ENCODE data around the gene LIAS. TPM values are rescaled to one million over a fixed set of nuclear protein-coding genes. Genes with fewer than 3 reads are reported as not detected.

LIAS gene
- polyA plus RNA-seq, 1 donor from 2014 or later = 24.6 TPM

DNA sequence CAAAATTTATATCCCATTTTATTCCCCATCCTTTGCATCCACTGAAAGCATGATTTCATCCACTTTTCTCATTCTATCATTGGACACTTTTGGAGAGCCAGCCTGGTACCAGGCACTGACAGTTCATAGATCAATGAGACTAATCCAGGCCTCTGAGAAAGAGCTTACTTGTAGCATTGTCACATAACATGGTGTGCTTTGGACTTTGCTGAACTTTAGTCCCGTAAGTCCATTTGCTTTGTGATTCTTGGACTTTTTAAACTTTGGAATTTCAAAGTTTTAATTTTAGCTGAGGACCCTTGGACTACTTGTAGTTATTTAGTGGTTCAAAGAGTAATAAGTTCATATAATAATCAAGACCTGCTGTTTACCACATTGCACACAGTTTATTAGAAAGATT, 11.5 kb downstream of the LIAS start:
- H3K79me2 ChIP-seq (replicated peaks; ENCODE audit: insufficient read depth, low read length) = no peaks in the 10 kb centered on the region
- H3K9me3 ChIP-seq (ENCODE audit: low read length) = no peaks in the 10 kb centered on the region
- H3K36me3 ChIP-seq (ENCODE audit: insufficient read depth, low read length) = no peaks in the 10 kb centered on the region
- no peak overlapping the region for H3K4me3 ChIP-seq (ENCODE audit: low read length)
- no peaks in the 10 kb centered on the region for H3K27me3 ChIP-seq (ENCODE audit: insufficient read depth, low read depth, low read length)
- H3K4me2 ChIP-seq (ENCODE audit: low read length) = no peak overlapping the region
- TF ChIP-seq REST (IDR thresholded peaks at IDR 0.05; ENCODE audit: borderline replicate concordance) = no peak
- no peak for TF ChIP-seq MXI1 (conservative IDR thresholded peaks at IDR 0.05; ENCODE audit: poor library complexity, severe bottlenecking)
- TF ChIP-seq CTCF (IDR thresholded peaks at IDR 0.05; ENCODE audit: poor library complexity, severe bottlenecking) = no peak
- no peak for TF ChIP-seq EP300 (conservative IDR thresholded peaks at IDR 0.05; ENCODE audit: poor library complexity, severe bottlenecking)
- TF ChIP-seq TAF1 (IDR thresholded peaks at IDR 0.05; ENCODE audit: low read depth) = no peak
- TF ChIP-seq SMC3 (conservative IDR thresholded peaks at IDR 0.05; ENCODE audit: poor library complexity) = no peak
- TF ChIP-seq POLR2AphosphoS5 (IDR thresholded peaks at IDR 0.05) = no peak
- no peak for TF ChIP-seq RAD21 (conservative IDR thresholded peaks at IDR 0.05)
- TF ChIP-seq EZH2 (IDR thresholded peaks at IDR 0.05; ENCODE audit: borderline replicate concordance, insufficient read depth, low read length, poor library complexity, severe bottlenecking) = no peak
- no peaks in the 10 kb centered on the region for H3K9me2 ChIP-seq (ENCODE audit: insufficient read depth, low read length)
- no peaks in the 10 kb centered on the region for H3F3A ChIP-seq (ENCODE audit: insufficient read depth, low read length, poor library complexity, severe bottlenecking)
- no peak overlapping the region for H3K9ac ChIP-seq (ENCODE audit: low read length)
- no peak overlapping the region for H2AFZ ChIP-seq (ENCODE audit: low read depth, low read length)
- H4K20me1 ChIP-seq (ENCODE audit: insufficient read depth) = no peaks in the 10 kb centered on the region
- no peak overlapping the region for H3K27ac ChIP-seq (ENCODE audit: low read length)

DNA sequence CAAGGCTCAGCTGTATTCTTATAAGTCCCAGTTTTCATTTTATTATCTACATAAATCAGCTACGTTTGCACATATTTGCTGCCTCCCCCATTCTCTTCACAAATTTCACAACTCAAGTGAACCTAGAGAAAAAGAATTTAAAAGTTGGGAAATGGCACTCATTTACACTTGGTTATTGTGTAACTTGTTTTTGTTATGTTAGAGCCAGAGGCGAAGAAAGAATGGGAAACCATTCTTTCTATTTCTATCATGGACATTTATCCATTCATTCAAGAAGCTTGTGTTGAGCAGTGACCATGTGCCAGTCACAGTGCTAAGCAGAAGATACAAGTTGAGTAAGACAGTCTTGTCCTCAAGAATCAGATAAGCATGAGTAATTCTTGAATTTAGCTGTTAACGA, 13.5 kb downstream of the LIAS start:
- Histone ChIP-seq H3K4me2 (ENCODE audit: low read length) (no peak overlapping the region), H3K27me3 (ENCODE audit: insufficient read depth, low read depth, low read length) (no peaks in the 10 kb centered on the region), H3K27ac (ENCODE audit: low read length) (no peak overlapping the region), H3K9me3 (ENCODE audit: low read length) (no peaks in the 10 kb centered on the region), H2AFZ (ENCODE audit: low read depth, low read length) (no peak overlapping the region), H3K9me2 (ENCODE audit: insufficient read depth, low read length) (no peaks in the 10 kb centered on the region), H3K36me3 (ENCODE audit: insufficient read depth, low read length) (no peaks in the 10 kb centered on the region), H3K79me2 (replicated peaks; ENCODE audit: insufficient read depth, low read length) (no peaks in the 10 kb centered on the region), H3K9ac (ENCODE audit: low read length) (no peak overlapping the region), H4K20me1 (ENCODE audit: insufficient read depth) (no peaks in the 10 kb centered on the region), H3K4me3 (ENCODE audit: low read length) (no peak overlapping the region), H3F3A (ENCODE audit: insufficient read depth, low read length, poor library complexity, severe bottlenecking) (no peaks in the 10 kb centered on the region)
- no peak for TF ChIP-seq REST (IDR thresholded peaks at IDR 0.05; ENCODE audit: borderline replicate concordance)
- TF ChIP-seq RAD21 (conservative IDR thresholded peaks at IDR 0.05) = no peak
- TF ChIP-seq SMC3 (conservative IDR thresholded peaks at IDR 0.05; ENCODE audit: poor library complexity) = no peak
- TF ChIP-seq EP300 (conservative IDR thresholded peaks at IDR 0.05; ENCODE audit: poor library complexity, severe bottlenecking) = no peak
- TF ChIP-seq POLR2AphosphoS5 (IDR thresholded peaks at IDR 0.05) = no peak
- TF ChIP-seq CTCF (IDR thresholded peaks at IDR 0.05; ENCODE audit: poor library complexity, severe bottlenecking) = no peak
- TF ChIP-seq MXI1 (conservative IDR thresholded peaks at IDR 0.05; ENCODE audit: poor library complexity, severe bottlenecking) = no peak
- TF ChIP-seq EZH2 (IDR thresholded peaks at IDR 0.05; ENCODE audit: borderline replicate concordance, insufficient read depth, low read length, poor library complexity, severe bottlenecking) = no peak
- no peak for TF ChIP-seq TAF1 (IDR thresholded peaks at IDR 0.05; ENCODE audit: low read depth)
